ENCODE data around the gene GLIS1. TPM values are rescaled to one million over a fixed set of nuclear protein-coding genes. Genes with fewer than 3 reads are reported as not detected.

The GLIS1 gene
- total and polyA plus RNA-seq, 9 donors, result 0.12 to 2.9 (median 0.48) TPM; not detected in 1

DNA sequence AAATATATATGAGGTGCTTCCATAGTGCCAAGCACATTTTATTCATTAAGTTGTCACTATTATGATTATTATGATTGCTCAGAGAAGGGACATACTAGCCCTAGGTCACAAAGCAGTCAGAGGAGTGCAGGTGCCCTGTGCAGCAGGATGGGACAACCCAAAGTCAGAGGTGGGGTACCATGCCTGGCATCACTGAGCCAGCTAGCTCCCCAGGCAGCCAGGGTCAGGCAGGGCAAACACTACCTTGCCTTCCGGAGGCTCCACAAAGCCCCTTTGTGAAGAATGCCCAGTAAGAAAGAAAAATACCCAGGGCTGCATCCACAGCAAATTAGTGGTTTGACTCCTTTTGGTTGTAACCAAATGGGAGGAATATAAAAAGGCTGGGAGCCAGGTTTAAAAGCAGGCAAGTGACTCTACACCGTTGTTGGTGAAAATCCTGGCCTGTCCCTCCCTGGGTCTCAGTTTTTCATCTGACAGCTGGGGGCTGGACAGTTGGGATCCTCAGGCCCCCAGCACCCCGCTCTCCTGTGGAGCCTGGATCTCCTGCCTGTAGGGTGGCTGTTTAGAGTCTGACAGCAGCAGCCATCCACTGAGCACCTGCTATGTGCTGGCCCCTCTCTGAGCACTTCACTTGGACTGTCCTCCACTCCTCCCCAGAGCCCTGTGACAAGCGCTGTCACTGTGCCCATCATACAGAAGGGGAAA lies 98.8 kb downstream of the GLIS1 start:
- no peaks in the 10 kb centered on the region for H3K9me3 ChIP-seq
- TF ChIP-seq EP300 (IDR thresholded peaks at IDR 0.05) (no peak), POLR2A (IDR thresholded peaks at IDR 0.05) (no peak)
- TF ChIP-seq, protein P1, sequence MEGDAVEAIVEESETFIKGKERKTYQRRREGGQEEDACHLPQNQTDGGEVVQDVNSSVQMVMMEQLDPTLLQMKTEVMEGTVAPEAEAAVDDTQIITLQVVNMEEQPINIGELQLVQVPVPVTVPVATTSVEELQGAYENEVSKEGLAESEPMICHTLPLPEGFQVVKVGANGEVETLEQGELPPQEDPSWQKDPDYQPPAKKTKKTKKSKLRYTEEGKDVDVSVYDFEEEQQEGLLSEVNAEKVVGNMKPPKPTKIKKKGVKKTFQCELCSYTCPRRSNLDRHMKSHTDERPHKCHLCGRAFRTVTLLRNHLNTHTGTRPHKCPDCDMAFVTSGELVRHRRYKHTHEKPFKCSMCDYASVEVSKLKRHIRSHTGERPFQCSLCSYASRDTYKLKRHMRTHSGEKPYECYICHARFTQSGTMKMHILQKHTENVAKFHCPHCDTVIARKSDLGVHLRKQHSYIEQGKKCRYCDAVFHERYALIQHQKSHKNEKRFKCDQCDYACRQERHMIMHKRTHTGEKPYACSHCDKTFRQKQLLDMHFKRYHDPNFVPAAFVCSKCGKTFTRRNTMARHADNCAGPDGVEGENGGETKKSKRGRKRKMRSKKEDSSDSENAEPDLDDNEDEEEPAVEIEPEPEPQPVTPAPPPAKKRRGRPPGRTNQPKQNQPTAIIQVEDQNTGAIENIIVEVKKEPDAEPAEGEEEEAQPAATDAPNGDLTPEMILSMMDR (IDR thresholded peaks at IDR 0.05), result no peak
- intact Hi-C loops (cut with DNase I), result no loop called here
- H3K36me3 ChIP-seq, result no peaks in the 10 kb centered on the region
- DNase-seq, result peak in 1 of 5 donors; percentile 8
- H3K4me3 ChIP-seq, result no peak overlapping the region
- no peaks in the 10 kb centered on the region for H3K4me1 ChIP-seq (ENCODE audit: insufficient read depth)
- no peaks in the 10 kb centered on the region for H3K27me3 ChIP-seq
- no peak overlapping the region for H3K27ac ChIP-seq
- 80 to 91% (median 81%) methylated on average over 4 of the region's 4 CpGs for WGBS, 3 donors

DNA sequence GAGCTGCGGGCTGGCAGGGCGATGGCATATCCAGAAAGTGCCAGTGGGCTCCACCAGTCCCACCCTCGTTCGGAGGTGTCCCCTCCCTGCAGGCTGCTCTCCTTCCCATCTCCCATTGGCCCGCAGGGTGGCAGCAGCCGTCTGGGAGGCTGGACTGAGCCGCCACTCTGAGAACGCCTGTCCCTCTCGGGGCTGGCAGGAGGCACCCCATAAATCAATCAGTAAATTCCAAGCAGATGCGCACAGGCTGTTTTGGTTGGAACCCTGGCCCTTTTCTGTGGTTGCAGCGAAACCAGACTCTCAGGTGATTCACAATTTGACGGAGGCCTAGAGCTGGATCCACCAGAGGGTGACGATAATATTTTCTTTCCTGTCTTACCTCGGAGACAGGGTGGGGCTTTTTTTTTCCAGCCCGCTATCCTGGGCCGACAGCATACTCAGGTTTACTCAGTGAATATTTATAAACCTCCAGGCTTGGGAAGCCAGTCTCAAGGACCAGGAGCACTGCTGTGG lies 99.7 kb downstream of the GLIS1 start:
- DNase-seq, result peak in 1 of 5 donors; percentile 7
- Histone ChIP-seq H3K27me3 (no peaks in the 10 kb centered on the region), H3K9me3 (no peaks in the 10 kb centered on the region), H3K36me3 (no peaks in the 10 kb centered on the region), H3K4me3 (no peak overlapping the region), H3K4me1 (ENCODE audit: insufficient read depth) (no peaks in the 10 kb centered on the region), H3K27ac (no peak overlapping the region)
- WGBS, 3 donors, result 70 to 78% (median 72%) methylated on average over 16 of the region's 16 CpGs
- intact Hi-C loops (cut with DNase I), result no loop called here
- no peak for TF ChIP-seq EP300 (IDR thresholded peaks at IDR 0.05)

DNA sequence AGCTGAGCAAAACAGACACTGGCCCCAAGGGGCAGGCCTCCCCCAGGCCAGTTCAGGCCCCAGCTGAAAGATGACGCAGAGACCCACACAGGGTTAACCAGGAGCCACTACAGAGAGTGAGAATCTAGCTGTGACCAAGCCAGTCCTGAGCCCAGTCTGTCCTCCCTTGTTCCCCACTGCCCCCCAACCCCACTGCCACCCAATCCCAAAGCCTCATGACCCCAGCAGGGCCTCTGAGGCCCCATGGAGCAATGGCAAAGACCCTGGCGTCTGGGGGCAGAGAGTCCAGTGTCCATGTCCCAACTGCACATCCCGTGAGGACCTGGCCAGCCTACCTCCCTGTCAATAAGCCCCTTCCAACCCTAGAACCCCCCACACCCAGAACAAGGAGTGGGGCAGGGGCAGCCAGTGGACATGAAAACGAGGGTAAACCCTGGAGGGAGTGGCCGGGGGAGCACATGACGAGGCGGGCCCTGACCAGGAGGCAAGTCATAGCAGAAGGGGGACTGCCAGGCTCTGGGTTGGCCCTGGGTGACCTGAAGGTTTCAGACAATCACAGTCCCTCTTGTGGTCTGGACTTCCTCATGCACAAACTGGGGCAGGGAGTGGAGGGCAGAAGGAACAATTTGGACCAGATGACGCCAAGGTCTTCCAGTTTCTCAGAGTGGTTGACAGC lies 100.5 kb downstream of the GLIS1 start:
- H3K36me3 ChIP-seq, result no peaks in the 10 kb centered on the region
- peak in 2 of 5 donors; percentile 3 to 18 for DNase-seq
- H3K9me3 ChIP-seq, result no peaks in the 10 kb centered on the region
- TF ChIP-seq POLR2A (IDR thresholded peaks at IDR 0.05), result no peak
- no peak for TF ChIP-seq EP300 (IDR thresholded peaks at IDR 0.05)
- TF ChIP-seq, protein P1 (IDR thresholded peaks at IDR 0.05), result no peak
- no peak overlapping the region for H3K4me3 ChIP-seq
- WGBS, 3 donors, result 82 to 87% (median 83%) methylated on average over 8 of the region's 8 CpGs
- H3K27me3 ChIP-seq, result no peaks in the 10 kb centered on the region
- H3K4me1 ChIP-seq (ENCODE audit: insufficient read depth), result no peaks in the 10 kb centered on the region
- intact Hi-C loops (cut with DNase I), result no loop called here
- H3K27ac ChIP-seq, result no peak overlapping the region

DNA sequence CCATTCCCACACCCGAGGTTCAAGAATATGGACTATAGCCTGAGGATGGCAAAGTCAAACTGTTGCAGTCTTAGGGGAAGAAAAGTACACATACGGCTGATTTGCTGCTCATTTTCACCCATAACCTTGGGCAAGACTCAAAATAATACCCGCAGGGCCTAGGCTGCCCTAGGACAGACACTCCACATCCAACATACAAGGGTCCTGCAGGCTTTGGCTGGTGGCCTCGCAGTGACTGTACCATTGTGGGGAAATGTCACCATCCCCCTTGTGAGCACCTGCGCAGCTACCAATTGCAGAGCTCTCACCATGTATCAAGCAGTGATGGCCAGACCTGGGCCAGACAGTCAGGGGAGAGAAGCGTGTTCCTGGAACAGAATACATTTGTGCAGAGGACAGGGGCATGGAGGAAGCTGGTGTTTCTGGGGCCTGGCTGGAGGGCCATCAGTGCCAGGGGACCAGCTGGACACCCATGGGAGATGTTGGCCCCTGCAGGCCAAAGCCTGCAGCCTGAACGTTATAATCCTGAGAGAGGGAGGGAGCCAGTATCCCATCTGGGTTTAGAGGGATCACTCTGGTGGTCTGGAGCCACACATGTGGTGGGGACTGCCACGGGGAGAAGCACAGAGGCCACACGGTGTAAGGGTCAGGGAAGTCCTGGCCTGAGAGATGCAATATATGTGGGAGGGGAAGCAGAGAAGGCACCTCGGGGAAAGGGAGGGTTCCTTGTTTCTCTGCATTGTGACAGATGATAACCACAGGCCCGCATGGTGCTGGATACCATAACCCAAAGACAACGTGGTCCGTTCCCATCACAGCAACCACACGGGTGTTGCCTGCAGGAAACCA lies 101.2 kb downstream of the GLIS1 start:
- DNase-seq, result peak in 2 of 5 donors; percentile 3 to 14
- H3K9me3 ChIP-seq, result no peaks in the 10 kb centered on the region
- 74 to 76% (median 75%) methylated on average over 14 of the region's 14 CpGs for WGBS, 3 donors
- no peaks in the 10 kb centered on the region for H3K4me1 ChIP-seq (ENCODE audit: insufficient read depth)
- no peaks in the 10 kb centered on the region for H3K36me3 ChIP-seq
- H3K27me3 ChIP-seq, result no peaks in the 10 kb centered on the region
- no peak overlapping the region for H3K4me3 ChIP-seq
- TF ChIP-seq, protein P1 (IDR thresholded peaks at IDR 0.05), result no peak
- no peak for TF ChIP-seq POLR2A (IDR thresholded peaks at IDR 0.05)
- no peak for TF ChIP-seq EP300 (IDR thresholded peaks at IDR 0.05)
- intact Hi-C loops (cut with DNase I), result no loop called here
- H3K27ac ChIP-seq, result no peak overlapping the region

All from ovary (tissue), 9 donors.